B cell (primary cell): ENCODE measurements around the gene RPL18.

Source experiments
- EZH2 ChIP-seq: IDR thresholded peaks from 2 replicates; pipeline ENCODE4 v1.6.1; 2012; ENCODE audit warnings: borderline replicate concordance, low read depth, mild to moderate bottlenecking, moderate library complexity, low read length; ENCODE audit not compliant: insufficient read depth, poor library complexity, severe bottlenecking
- TF ChIP-seq, protein P1 (sequence below): fragments of 200-600 bp; IDR thresholded peaks from one replicate; pipeline ENCODE4 v1.8.0; 2022; ENCODE audit warnings: antibody characterized with exemption, mild to moderate bottlenecking

DNA sequence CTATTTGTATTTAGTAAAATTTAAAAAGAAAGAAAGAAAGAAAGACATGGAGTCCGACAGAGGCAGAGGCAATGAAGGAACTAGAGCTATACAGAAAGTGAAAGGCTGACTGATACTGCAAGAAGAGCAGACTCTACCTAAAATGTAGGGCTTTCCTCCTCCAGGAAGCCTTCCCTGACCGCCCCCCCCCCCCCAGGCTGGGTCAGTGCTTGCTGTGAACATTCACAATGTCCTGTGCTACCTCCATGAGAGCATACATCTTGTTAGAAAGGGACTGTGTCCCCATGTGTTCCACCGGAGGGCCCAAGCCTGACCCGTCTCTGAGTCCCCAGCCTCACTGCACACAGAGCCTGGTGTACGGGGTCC is 32.7 kb upstream of the RPL18 start:
- TF ChIP-seq, protein P1, sequence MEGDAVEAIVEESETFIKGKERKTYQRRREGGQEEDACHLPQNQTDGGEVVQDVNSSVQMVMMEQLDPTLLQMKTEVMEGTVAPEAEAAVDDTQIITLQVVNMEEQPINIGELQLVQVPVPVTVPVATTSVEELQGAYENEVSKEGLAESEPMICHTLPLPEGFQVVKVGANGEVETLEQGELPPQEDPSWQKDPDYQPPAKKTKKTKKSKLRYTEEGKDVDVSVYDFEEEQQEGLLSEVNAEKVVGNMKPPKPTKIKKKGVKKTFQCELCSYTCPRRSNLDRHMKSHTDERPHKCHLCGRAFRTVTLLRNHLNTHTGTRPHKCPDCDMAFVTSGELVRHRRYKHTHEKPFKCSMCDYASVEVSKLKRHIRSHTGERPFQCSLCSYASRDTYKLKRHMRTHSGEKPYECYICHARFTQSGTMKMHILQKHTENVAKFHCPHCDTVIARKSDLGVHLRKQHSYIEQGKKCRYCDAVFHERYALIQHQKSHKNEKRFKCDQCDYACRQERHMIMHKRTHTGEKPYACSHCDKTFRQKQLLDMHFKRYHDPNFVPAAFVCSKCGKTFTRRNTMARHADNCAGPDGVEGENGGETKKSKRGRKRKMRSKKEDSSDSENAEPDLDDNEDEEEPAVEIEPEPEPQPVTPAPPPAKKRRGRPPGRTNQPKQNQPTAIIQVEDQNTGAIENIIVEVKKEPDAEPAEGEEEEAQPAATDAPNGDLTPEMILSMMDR, result no peak
- TF ChIP-seq EZH2, result no peak
